K562 (cell line): ENCODE data around the gene TMEM41B. TPM values are rescaled to one million over a fixed set of nuclear protein-coding genes. Genes with fewer than 3 reads are reported as not detected.

Experiments
- C11orf30 ChIP-seq: fragments of 450-650 bp; IDR thresholded peaks from 2 replicates; pipeline ENCODE4 v1.6.1; 2016; ENCODE audit warnings: low read depth, mild to moderate bottlenecking
- CREM ChIP-seq: IDR thresholded peaks from 2 replicates; pipeline ENCODE4 v1.6.1; 2014; ENCODE audit warnings: antibody characterized with exemption, low read depth
- GABPB1 ChIP-seq: sonication (generic); formaldehyde crosslinking; IDR thresholded peaks from 2 replicates; pipeline ENCODE4 v1.8.0; 2022; ENCODE audit warnings: mild to moderate bottlenecking, missing genetic modification reagents
- HIVEP1 ChIP-seq: fragments of 250-450 bp; sonication (Bioruptor Pico); IDR thresholded peaks from 2 replicates; pipeline ENCODE4 v1.4.0; 2020; ENCODE audit warnings: mild to moderate bottlenecking
- HNRNPUL1 ChIP-seq: fragments of 200-400 bp; formaldehyde crosslinking; IDR thresholded peaks from 2 replicates; pipeline ENCODE4 v1.6.1; 2017; ENCODE audit warnings: low read length
- JUND ChIP-seq, 2 experiments: IDR thresholded peaks; 2 replicates in 1 of 2; 3 replicates in 1 of 2; pipeline ENCODE4 v1.6.1; 2011; ENCODE audit warnings: borderline replicate concordance in 2 of 2, low read depth in 2 of 2, low read length in 2 of 2, improper control_type of control experiment in 1 of 2, missing biosample characterization in 1 of 2, missing genetic modification characterization in 1 of 2, missing genetic modification reagents in 1 of 2
- KDM4B ChIP-seq, 2 experiments: fragments of 450-650 bp in 1 of 2; sonication (generic) in 1 of 2; IDR thresholded peaks; 2 replicates each; pipeline ENCODE4 v1.6.1; 2016 to 2017; ENCODE audit warnings: borderline replicate concordance in 2 of 2, antibody characterized with exemption in 1 of 2, low read depth in 1 of 2, mild to moderate bottlenecking in 1 of 2
- LEF1 ChIP-seq: fragments of 450-650 bp; IDR thresholded peaks from 2 replicates; pipeline ENCODE4 v1.6.1; 2016; ENCODE audit warnings: mild to moderate bottlenecking
- MEF2D ChIP-seq: conservative IDR thresholded peaks from 2 replicates; pipeline ENCODE4 v1.6.1; 2016; ENCODE audit warnings: low read depth, missing genetic modification characterization, missing compliant biosample characterization
- NBN ChIP-seq: fragments of 450-650 bp; IDR thresholded peaks from 2 replicates; pipeline ENCODE4 v1.6.1; 2016; ENCODE audit warnings: low read depth, mild to moderate bottlenecking
- PBX2 ChIP-seq, 2 experiments: IDR thresholded peaks in 1 of 2; conservative IDR thresholded peaks in 1 of 2; 2 replicates each; pipeline ENCODE4 v1.6.1; 2016; ENCODE audit warnings: low read depth in 2 of 2, mild to moderate bottlenecking in 1 of 2, missing compliant biosample characterization in 1 of 2, missing genetic modification characterization in 1 of 2, moderate library complexity in 1 of 2
- POLR3G ChIP-seq: IDR thresholded peaks from 2 replicates; pipeline ENCODE4 v1.6.1; 2011; ENCODE audit not compliant: insufficient read length, insufficient replicate concordance; ENCODE audit errors: extremely low read depth
- PPARD ChIP-seq: fragments of 250-450 bp; sonication (Bioruptor Pico); IDR thresholded peaks from 2 replicates; pipeline ENCODE4 v1.8.0; 2022; ENCODE audit warnings: inconsistent platforms, mild to moderate bottlenecking, moderate library complexity
- PRPF4 ChIP-seq: fragments of 200-400 bp; formaldehyde crosslinking; IDR thresholded peaks from one replicate; pipeline ENCODE4 v1.6.1; 2017; ENCODE audit warnings: low read length, low read depth, mild to moderate bottlenecking; ENCODE audit not compliant: insufficient read depth, poor library complexity, severe bottlenecking
- RBM17 ChIP-seq: fragments of 200-400 bp; formaldehyde crosslinking; IDR thresholded peaks from 2 replicates; pipeline ENCODE4 v1.6.1; 2017; ENCODE audit warnings: low read depth, mild to moderate bottlenecking, low read length, borderline replicate concordance
- TAF7 ChIP-seq: fragments of 450-650 bp; IDR thresholded peaks from 2 replicates; pipeline ENCODE4 v1.6.1; 2016; ENCODE audit warnings: missing genetic modification characterization, missing compliant biosample characterization
- TCF3 ChIP-seq: sonication (generic); formaldehyde crosslinking; IDR thresholded peaks from 2 replicates; pipeline ENCODE4 v1.4.0; 2020; ENCODE audit warnings: mild to moderate bottlenecking, missing genetic modification reagents
- ZNF146 ChIP-seq: IDR thresholded peaks from one replicate; pipeline ENCODE4 v1.6.1; 2018; ENCODE audit warnings: missing compliant biosample characterization; ENCODE audit not compliant: unreplicated experiment
- ZNF175 ChIP-seq: fragments of 200-800 bp; sonication (Bioruptor generic); IDR thresholded peaks from 2 replicates; pipeline ENCODE4 v1.6.1; 2016; ENCODE audit warnings: low read depth, mild to moderate bottlenecking, missing genetic modification characterization, missing compliant biosample characterization
- ZNF274 ChIP-seq: IDR thresholded peaks from 2 replicates; pipeline ENCODE4 v1.6.1; 2011; ENCODE audit warnings: low read depth, mild to moderate bottlenecking, low read length, moderate library complexity, borderline replicate concordance
- ZNF436 ChIP-seq: fragments of 250-450, 450-650 bp; sonication (Bioruptor Pico); formaldehyde crosslinking; IDR thresholded peaks from 2 replicates; pipeline ENCODE4 v1.7.0; 2020; ENCODE audit warnings: mild to moderate bottlenecking
- ZNF592 ChIP-seq: fragments of 450-650 bp; IDR thresholded peaks from 2 replicates; pipeline ENCODE4 v1.6.1; 2017; ENCODE audit warnings: antibody characterized with exemption, mild to moderate bottlenecking
- ZZZ3 ChIP-seq: fragments of 450-650 bp; IDR thresholded peaks from 2 replicates; pipeline ENCODE4 v1.6.1; 2016; ENCODE audit warnings: antibody characterized with exemption, mild to moderate bottlenecking, moderate library complexity
- polyA plus RNA-seq, 8 experiments: library from polyadenylated mRNA; depleted of rRNA in 4 of 8; stranded (reverse) in 5 of 8; unstranded in 3 of 8; fragments of >200 nt; fragmentation: Nextera tagmentation in 2 of 8; fragmentation: Illumina TruSeq in 1 of 8; extraction: Ambion mirVana in 2 of 8; extraction: Trizol in 1 of 8; gene quantifications; 2 replicates each; pipeline versions ENCODE4 v1.2.1 to v1.2.3, GENCODE V29; 2011 to 2014; ENCODE audit warnings: inconsistent platforms in 1 of 8, missing spikeins in 1 of 8
- total RNA-seq, 7 experiments: library from RNA; depleted of rRNA in 6 of 7; stranded (reverse); fragments of >200 nt in 6 of 7; fragmentation: Illumina TruSeq in 2 of 7; extraction: Trizol in 2 of 7; gene quantifications; 2 replicates each; pipeline versions ENCODE4 v1.2.1 to v1.2.3, GENCODE V29; 2011 to 2021; ENCODE audit warnings: low replicate concordance in 1 of 7

The TMEM41B gene
- total and polyA plus RNA-seq, 9 of the 15 experiments (the other 6 are each of a cell fraction or from before 2014, with no cell fraction given): 17.1 to 89.6 (median 48.7) TPM

- TF ChIP-seq JUND (IDR thresholded peaks at IDR 0.05; ENCODE audit: borderline replicate concordance, low read depth, low read length) (0 out of 2 replicates have a peak, but pooled peaks have one; percentile 21), JUND (tag; IDR thresholded peaks at IDR 0.05; ENCODE audit: borderline replicate concordance, low read depth, low read length) (peak; percentile 26; the same call in 1 of the 3 replicates), PBX2 (CRISPR knock-in tag; IDR thresholded peaks at IDR 0.05; ENCODE audit: low read depth) (no peak), PBX2 (tag; conservative IDR thresholded peaks at IDR 0.05; ENCODE audit: low read depth) (peak; percentile 31; the same call in 1 of the 2 replicates), NBN (peak; percentile 63; the same call in 1 of the 2 replicates), ZNF436 (CRISPR knock-in tag) (no peak), LEF1 (peak; percentile 52; the same call in 1 of the 2 replicates), ZNF146 (CRISPR knock-in tag) (no peak), PPARD (CRISPR knock-in tag) (no peak), RBM17 (no peak), KDM4B (IDR thresholded peaks at IDR 0.05; ENCODE audit: borderline replicate concordance in 2 of 2, low read depth in 1 of 2) (no peak), ZZZ3 (no peak), C11orf30 (peak; percentile 43), ZNF175 (CRISPR knock-in tag) (no peak), ZNF592 (0 out of 2 replicates have a peak, but pooled peaks have one; percentile 42), MEF2D (tag) (peak; percentile 74), ZNF274 (no peak), POLR3G (no peak), TCF3 (no peak; the same call in 1 of the 2 replicates), CREM (peak; percentile 40), TAF7 (tag) (no peak), PRPF4 (no peak), HIVEP1 (no peak), HNRNPUL1 (no peak), GABPB1 (CRISPR knock-in tag) (no peak)
Measured at GRCh38 chr11:9347100-9347499, 32.7 kb upstream of the TMEM41B start (continued).
